ENCODE data around the gene ARHGEF37.

GRCh38 chr5:149654231-149654630 lies 72.9 kb downstream of the ARHGEF37 start:
- TF ChIP-seq CTCF (conservative IDR thresholded peaks at IDR 0.05; ENCODE audit: low read length), result no peak
- TF ChIP-seq EZH2phosphoT487 (IDR thresholded peaks at IDR 0.05; ENCODE audit: borderline replicate concordance), result no peak

All from Loucy (cell line).